ENCODE results near the gene MUC12. TPM values are rescaled to one million over a fixed set of nuclear protein-coding genes. Genes with fewer than 3 reads are reported as not detected.

MUC12 gene, protein sequence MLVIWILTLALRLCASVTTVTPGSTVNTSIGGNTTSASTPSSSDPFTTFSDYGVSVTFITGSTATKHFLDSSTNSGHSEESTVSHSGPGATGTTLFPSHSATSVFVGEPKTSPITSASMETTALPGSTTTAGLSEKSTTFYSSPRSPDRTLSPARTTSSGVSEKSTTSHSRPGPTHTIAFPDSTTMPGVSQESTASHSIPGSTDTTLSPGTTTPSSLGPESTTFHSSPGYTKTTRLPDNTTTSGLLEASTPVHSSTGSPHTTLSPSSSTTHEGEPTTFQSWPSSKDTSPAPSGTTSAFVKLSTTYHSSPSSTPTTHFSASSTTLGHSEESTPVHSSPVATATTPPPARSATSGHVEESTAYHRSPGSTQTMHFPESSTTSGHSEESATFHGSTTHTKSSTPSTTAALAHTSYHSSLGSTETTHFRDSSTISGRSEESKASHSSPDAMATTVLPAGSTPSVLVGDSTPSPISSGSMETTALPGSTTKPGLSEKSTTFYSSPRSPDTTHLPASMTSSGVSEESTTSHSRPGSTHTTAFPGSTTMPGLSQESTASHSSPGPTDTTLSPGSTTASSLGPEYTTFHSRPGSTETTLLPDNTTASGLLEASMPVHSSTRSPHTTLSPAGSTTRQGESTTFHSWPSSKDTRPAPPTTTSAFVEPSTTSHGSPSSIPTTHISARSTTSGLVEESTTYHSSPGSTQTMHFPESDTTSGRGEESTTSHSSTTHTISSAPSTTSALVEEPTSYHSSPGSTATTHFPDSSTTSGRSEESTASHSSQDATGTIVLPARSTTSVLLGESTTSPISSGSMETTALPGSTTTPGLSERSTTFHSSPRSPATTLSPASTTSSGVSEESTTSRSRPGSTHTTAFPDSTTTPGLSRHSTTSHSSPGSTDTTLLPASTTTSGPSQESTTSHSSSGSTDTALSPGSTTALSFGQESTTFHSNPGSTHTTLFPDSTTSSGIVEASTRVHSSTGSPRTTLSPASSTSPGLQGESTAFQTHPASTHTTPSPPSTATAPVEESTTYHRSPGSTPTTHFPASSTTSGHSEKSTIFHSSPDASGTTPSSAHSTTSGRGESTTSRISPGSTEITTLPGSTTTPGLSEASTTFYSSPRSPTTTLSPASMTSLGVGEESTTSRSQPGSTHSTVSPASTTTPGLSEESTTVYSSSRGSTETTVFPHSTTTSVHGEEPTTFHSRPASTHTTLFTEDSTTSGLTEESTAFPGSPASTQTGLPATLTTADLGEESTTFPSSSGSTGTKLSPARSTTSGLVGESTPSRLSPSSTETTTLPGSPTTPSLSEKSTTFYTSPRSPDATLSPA (N-terminal part only)
- total RNA-seq, result not detected in 2 replicates

DNA sequence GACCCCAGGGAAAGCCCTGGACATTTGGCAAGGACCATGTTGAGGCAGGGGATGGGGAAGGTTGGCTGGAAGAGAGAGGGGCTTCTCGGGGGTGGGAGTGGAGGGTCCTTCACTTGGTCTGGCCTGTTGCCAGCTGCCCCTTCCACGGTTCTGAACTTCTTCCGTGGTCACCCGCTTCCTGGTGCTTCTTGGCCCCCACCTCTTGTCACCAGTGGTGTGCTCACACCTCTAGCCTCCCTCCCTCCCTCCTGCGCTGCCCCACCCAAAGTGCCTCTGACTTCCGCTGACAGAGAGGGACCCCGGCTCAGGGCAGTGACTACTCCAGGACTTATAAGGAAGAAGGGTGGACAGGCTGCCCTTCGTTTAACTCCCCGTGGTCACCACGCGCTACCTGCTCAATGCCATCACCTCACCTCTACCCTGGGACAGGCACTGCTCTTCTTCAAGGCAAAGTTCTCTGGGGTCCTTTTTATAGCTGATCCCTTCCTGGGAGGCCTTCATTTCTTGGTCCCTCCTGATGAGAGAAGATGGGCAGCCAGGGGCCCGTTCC, at the start of gene MUC12:
TSS of gene MUC12 (plus strand) at position 500 of the 550 bp plus-strand sequence. CDS start 58 bp downstream, outside the sequence.

DNA sequence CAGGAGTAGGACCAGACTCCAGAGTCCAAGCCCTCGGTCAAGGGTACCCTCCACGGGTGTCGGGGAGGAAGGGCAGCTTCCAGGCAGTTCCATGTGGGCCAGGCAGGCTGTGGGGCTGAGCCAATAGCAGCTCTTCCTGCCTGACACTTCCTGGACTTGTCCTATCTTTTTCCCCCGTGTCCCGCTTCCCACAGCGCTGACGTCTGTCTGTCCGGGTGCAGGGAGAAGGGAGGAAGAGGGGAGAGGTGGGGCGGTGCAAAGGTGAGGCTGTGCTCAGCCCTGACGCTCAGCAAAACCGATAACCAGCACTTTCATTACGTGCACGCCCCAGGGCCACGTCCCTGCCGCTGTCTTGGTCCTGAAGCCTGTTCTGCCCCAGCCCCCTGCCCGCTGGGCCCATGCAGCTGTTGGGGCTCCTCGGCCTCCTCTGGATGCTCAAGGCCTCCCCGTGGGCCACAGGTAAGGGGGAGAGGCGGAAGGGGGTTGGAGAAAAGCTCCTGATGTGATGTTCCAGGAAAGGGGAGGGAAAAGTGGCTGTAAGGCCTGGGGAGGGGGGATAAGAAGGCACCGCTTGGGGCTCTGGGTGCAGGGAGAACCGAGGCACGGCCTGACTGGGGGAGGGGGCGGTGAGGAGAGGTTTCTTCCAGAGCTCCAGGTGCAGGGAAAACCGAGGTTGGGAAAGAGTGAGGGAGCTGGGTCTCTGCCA, 20.0 kb upstream of the MUC12 start, which contains the start of gene MUC3A:
TSS of gene MUC3A (plus strand) at position 308 of the 706 bp plus-strand sequence. CDS start at position 399, 91 bp downstream.

Other genes starting within 250 kb of the MUC12 start
- not detected in 2 replicates for gene EPO, start 249.1 kb upstream of the MUC12 start, total RNA-seq
- not detected in 2 replicates for gene ZAN, start 236.0 kb upstream of the MUC12 start, total RNA-seq
- gene EPHB4, start 142.0 kb upstream of the MUC12 start, total RNA-seq, result 125 and 255 TPM in 2 replicates
- gene SLC12A9, start 116.9 kb upstream of the MUC12 start, total RNA-seq, result 11.3 and 13.5 TPM in 2 replicates
- 47.5 and 64.7 TPM in 2 replicates for gene TRIP6, start 102.2 kb upstream of the MUC12 start, total RNA-seq
- 22.6 and 35.6 TPM in 2 replicates for gene SRRT, start 94.5 kb upstream of the MUC12 start, total RNA-seq
- gene UFSP1, start 79.8 kb upstream of the MUC12 start, total RNA-seq, result 3.8 and 7.9 TPM in 2 replicates
- under 0.01 and 0.28 TPM in 2 replicates for gene ACHE, start 73.7 kb upstream of the MUC12 start, total RNA-seq
- not detected in 2 replicates for gene MUC3A, start 20.0 kb upstream of the MUC12 start, total RNA-seq
- gene MUC17, start 50.5 kb downstream of the MUC12 start, total RNA-seq, result not detected in 2 replicates
- gene TRIM56, start 115.9 kb downstream of the MUC12 start, total RNA-seq, result 5.1 and 20.1 TPM in 2 replicates
- 18.5 and 176 TPM in 2 replicates for gene SERPINE1, start 157.5 kb downstream of the MUC12 start, total RNA-seq
- gene AP1S1, start 184.9 kb downstream of the MUC12 start, total RNA-seq, result 107 and 116 TPM in 2 replicates
- under 0.01 and 0.34 TPM in 2 replicates for gene VGF, start 196.0 kb downstream of the MUC12 start, total RNA-seq
- not detected in 2 replicates for gene NAT16, start 210.7 kb downstream of the MUC12 start, total RNA-seq
- not detected in 2 replicates for gene MOGAT3, start 231.5 kb downstream of the MUC12 start, total RNA-seq
- 33.5 and 74.0 TPM in 2 replicates for gene PLOD3, start 248.0 kb downstream of the MUC12 start, total RNA-seq
- 47.1 and 63.2 TPM in 2 replicates for gene ZNHIT1, start 248.6 kb downstream of the MUC12 start, total RNA-seq

All from nasal cavity respiratory epithelium epithelial cell of viscerocranial mucosa (primary cell).